Liver (tissue), 9 donors: ENCODE measurements around the gene PC. TPM values are rescaled to one million over a fixed set of nuclear protein-coding genes. Genes with fewer than 3 reads are reported as not detected.

Source experiments
- DNase-seq: peaks from one replicate; pipeline ENCODE4 v3.0.0-alpha.2; 2017; ENCODE audit warnings: low spot score
- H3K27ac ChIP-seq, 2 donors: one replicate each; pipeline ENCODE4 v1.7.0; 2013; ENCODE audit warnings: inconsistent platforms in 2 of 2, low read length in 2 of 2, control low read depth in 1 of 2, low read depth in 1 of 2, mild to moderate bottlenecking in 1 of 2
- H3K27me3 ChIP-seq, 4 donors: one replicate each; pipeline versions ENCODE4 v1.6.1 to v1.7.0; 2013; ENCODE audit warnings: low read length in 3 of 4, inconsistent platforms in 1 of 4, mild to moderate bottlenecking in 1 of 4, moderate library complexity in 1 of 4; ENCODE audit not compliant: control insufficient read depth in 4 of 4, insufficient read depth in 4 of 4
- H3K36me3 ChIP-seq, 4 donors: one replicate each; pipeline versions ENCODE4 v1.6.1 to v1.7.0; 2013; ENCODE audit warnings: low read length in 3 of 4, mild to moderate bottlenecking in 3 of 4, low read depth in 1 of 4, moderate library complexity in 1 of 4; ENCODE audit not compliant: control insufficient read depth in 4 of 4, insufficient read depth in 3 of 4
- H3K4me1 ChIP-seq, 4 donors: one replicate each; pipeline versions ENCODE4 v1.6.1 to v1.7.0; 2013; ENCODE audit warnings: low read length in 3 of 4, mild to moderate bottlenecking in 3 of 4, moderate library complexity in 1 of 4; ENCODE audit not compliant: control insufficient read depth in 4 of 4, insufficient read depth in 4 of 4
- H3K4me3 ChIP-seq, 3 donors: one replicate each; pipeline versions ENCODE4 v1.6.1 to v1.7.0; 2013; ENCODE audit warnings: low read length in 3 of 3, control low read depth in 1 of 3, low read depth in 1 of 3, mild to moderate bottlenecking in 1 of 3
- H3K9ac ChIP-seq, 2 donors: one replicate each; pipeline ENCODE4 v1.7.0; 2013; ENCODE audit warnings: low read length in 2 of 2, mild to moderate bottlenecking in 2 of 2, moderate library complexity in 2 of 2, control low read depth in 1 of 2, low read depth in 1 of 2
- H3K9me3 ChIP-seq, 4 donors: one replicate each; pipeline versions ENCODE4 v1.6.1 to v1.7.0; 2013; ENCODE audit warnings: low read length in 3 of 4; ENCODE audit not compliant: control insufficient read depth in 4 of 4
- ATF3 ChIP-seq: IDR thresholded peaks from 2 replicates; pipeline ENCODE4 v1.6.1; 2016; ENCODE audit warnings: antibody characterized with exemption
- EGR1 ChIP-seq, 2 donors: IDR thresholded peaks; 2 replicates each; pipeline ENCODE4 v1.6.1; 2016 to 2018; ENCODE audit warnings: antibody characterized with exemption in 2 of 2, low read depth in 2 of 2
- FOXA2 ChIP-seq: IDR thresholded peaks from 2 replicates; pipeline ENCODE4 v1.6.1; 2016; ENCODE audit warnings: antibody characterized with exemption
- HNF4A ChIP-seq, 2 donors: conservative IDR thresholded peaks; 2 replicates each; pipeline ENCODE4 v1.6.1; 2016; ENCODE audit warnings: antibody characterized with exemption in 2 of 2, mild to moderate bottlenecking in 2 of 2
- JUND ChIP-seq, 2 donors: IDR thresholded peaks; 2 replicates each; pipeline ENCODE4 v1.6.1; 2016; ENCODE audit warnings: antibody characterized with exemption in 2 of 2
- NR2F2 ChIP-seq: IDR thresholded peaks from 2 replicates; pipeline ENCODE4 v1.6.1; 2016; ENCODE audit warnings: antibody characterized with exemption
- RAD21 ChIP-seq, 2 donors: IDR thresholded peaks; 2 replicates each; pipeline ENCODE4 v1.6.1; 2016; ENCODE audit warnings: antibody characterized with exemption in 2 of 2, mild to moderate bottlenecking in 2 of 2
- RXRA ChIP-seq, 2 donors: IDR thresholded peaks; 2 replicates each; pipeline ENCODE4 v1.6.1; 2017 to 2018; ENCODE audit warnings: antibody characterized with exemption in 2 of 2, mild to moderate bottlenecking in 1 of 2
- TAF1 ChIP-seq: conservative IDR thresholded peaks from 2 replicates; pipeline ENCODE4 v1.6.1; 2016; ENCODE audit warnings: antibody characterized with exemption, mild to moderate bottlenecking
- YY1 ChIP-seq: IDR thresholded peaks from 2 replicates; pipeline ENCODE4 v1.6.1; 2016; ENCODE audit warnings: antibody characterized with exemption, mild to moderate bottlenecking
- WGBS: extraction: QIAGEN DNeasy Blood & Tissue Kit; methylation state at CpG from one replicate; pipeline ENCODE4 v1.1.7; 2013; 5-methylcytosine and 5-hydroxymethylcytosine counted together
- polyA plus RNA-seq, 2 donors: library from polyadenylated mRNA; stranded (reverse) in 1 of 2; unstranded in 1 of 2; fragments of 200-250 nt in 1 of 2; fragments of >200 nt in 1 of 2; fragmentation: Nextera tagmentation in 1 of 2; extraction: Ambion mirVana in 1 of 2; gene quantifications; one replicate each; pipeline versions ENCODE4 v1.2.1 to v1.2.3, GENCODE V29; 2013 to 2015
- total RNA-seq, 2 donors: library from RNA; depleted of rRNA; stranded (reverse); fragments of >200 nt; gene quantifications; one replicate each; pipeline ENCODE4 v1.2.3, GENCODE V29; 2014
- TF ChIP-seq, protein P1 (sequence below): IDR thresholded peaks from 2 replicates; pipeline ENCODE4 v1.6.1; 2016; ENCODE audit warnings: antibody characterized with exemption, mild to moderate bottlenecking
- TF ChIP-seq, protein P2 (sequence below): IDR thresholded peaks from 2 replicates; pipeline ENCODE4 v1.6.1; 2016; ENCODE audit warnings: antibody characterized with exemption
- donor health status: healthy.
- donor health status: healthy.
- donor health status: healthy.
- donor health status: healthy.
- donor health status: healthy.

Gene PC
- total and polyA plus RNA-seq, 4 donors = 144 to 583 (median 296) TPM

DNA sequence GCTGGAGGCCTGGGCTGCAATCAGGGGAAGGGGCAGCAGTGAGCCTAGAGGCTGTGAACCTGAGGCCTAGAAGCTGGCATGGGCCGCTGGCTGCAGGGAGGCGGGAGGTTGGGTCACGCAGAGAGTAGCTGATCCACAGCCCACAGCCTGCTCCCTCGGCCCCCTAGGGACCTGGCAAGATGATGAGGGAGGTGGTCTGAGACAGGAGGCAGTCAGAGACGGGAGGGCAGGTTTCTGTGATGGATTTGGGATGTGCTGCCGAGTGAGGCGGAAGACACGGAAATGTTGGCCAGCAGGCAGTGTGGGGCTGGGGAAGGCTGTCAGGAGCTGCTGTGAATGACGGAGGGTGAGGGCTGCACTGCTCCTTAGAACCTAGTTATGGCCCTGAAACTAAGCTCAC is 78.6 kb downstream of the PC start:
- no peak overlapping the region for H3K9ac ChIP-seq
- no peaks in the 10 kb centered on the region for H3K9me3 ChIP-seq
- no peak overlapping the region for H3K4me3 ChIP-seq
- H3K36me3 ChIP-seq = peaks cover 0 to 2% (median 0%) of the 10 kb centered on the region in 4 donors
- TF ChIP-seq, protein P1, sequence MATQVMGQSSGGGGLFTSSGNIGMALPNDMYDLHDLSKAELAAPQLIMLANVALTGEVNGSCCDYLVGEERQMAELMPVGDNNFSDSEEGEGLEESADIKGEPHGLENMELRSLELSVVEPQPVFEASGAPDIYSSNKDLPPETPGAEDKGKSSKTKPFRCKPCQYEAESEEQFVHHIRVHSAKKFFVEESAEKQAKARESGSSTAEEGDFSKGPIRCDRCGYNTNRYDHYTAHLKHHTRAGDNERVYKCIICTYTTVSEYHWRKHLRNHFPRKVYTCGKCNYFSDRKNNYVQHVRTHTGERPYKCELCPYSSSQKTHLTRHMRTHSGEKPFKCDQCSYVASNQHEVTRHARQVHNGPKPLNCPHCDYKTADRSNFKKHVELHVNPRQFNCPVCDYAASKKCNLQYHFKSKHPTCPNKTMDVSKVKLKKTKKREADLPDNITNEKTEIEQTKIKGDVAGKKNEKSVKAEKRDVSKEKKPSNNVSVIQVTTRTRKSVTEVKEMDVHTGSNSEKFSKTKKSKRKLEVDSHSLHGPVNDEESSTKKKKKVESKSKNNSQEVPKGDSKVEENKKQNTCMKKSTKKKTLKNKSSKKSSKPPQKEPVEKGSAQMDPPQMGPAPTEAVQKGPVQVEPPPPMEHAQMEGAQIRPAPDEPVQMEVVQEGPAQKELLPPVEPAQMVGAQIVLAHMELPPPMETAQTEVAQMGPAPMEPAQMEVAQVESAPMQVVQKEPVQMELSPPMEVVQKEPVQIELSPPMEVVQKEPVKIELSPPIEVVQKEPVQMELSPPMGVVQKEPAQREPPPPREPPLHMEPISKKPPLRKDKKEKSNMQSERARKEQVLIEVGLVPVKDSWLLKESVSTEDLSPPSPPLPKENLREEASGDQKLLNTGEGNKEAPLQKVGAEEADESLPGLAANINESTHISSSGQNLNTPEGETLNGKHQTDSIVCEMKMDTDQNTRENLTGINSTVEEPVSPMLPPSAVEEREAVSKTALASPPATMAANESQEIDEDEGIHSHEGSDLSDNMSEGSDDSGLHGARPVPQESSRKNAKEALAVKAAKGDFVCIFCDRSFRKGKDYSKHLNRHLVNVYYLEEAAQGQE = no peak
- TF ChIP-seq YY1 = no peak
- TF ChIP-seq EGR1 (IDR thresholded peaks at IDR 0.05; ENCODE audit: low read depth in 2 of 2) = no peak
- TF ChIP-seq NR2F2 = no peak
- no peak for TF ChIP-seq JUND (IDR thresholded peaks at IDR 0.05)
- TF ChIP-seq ATF3 = no peak
- TF ChIP-seq FOXA2 = no peak
- DNase-seq = no peak
- H3K27me3 ChIP-seq = no peaks in the 10 kb centered on the region
- 92% methylated on average over 9 of the region's 9 CpGs for WGBS
- peaks cover 28 to 65% (median 48%) of the 10 kb centered on the region in 4 donors for H3K4me1 ChIP-seq
- no peak overlapping the region for H3K27ac ChIP-seq

- Histone ChIP-seq H3K9me3 (no peaks in the 10 kb centered on the region), H3K4me1 (peaks cover 28 to 63% (median 45%) of the 10 kb centered on the region in 4 donors), H3K36me3 (peaks cover 0 to 2% (median 0%) of the 10 kb centered on the region in 4 donors), H3K27me3 (no peaks in the 10 kb centered on the region), H3K9ac (no peak overlapping the region), H3K4me3 (no peak overlapping the region), H3K27ac (peak overlapping the region; percentile 8 to 31)
- 82% methylated on average over 7 of the region's 7 CpGs for WGBS
- TF ChIP-seq, protein P1 = no peak
- TF ChIP-seq YY1 (no peak), ATF3 (no peak)
- DNase-seq = no peak
These were observed 79.2 kb downstream of the PC start for GRCh38 chr11:66879000-66879399.

DNA sequence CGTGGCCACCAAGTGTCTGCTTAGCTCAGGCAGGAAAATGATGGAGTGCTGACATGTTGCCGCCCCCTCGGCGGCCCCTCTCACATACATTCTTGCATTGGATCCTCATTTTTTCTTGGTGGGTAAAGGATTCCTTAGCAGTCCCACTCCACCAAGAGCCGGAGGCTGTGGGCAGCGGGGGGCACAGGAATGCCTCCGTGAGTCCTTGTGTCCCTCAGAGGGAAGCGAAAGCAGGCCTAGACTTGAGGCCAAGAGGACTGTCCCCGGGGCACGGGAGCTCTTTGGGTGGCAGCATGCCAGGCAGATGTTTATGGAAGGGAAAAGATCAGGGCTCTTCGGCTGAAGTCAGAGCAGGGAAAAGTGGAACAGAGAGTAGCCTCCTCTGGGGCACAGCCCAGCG is 79.7 kb downstream of the PC start:
- Histone ChIP-seq H3K27ac (peak overlapping the region; percentile 8 to 31), H3K4me3 (no peak overlapping the region), H3K9me3 (no peaks in the 10 kb centered on the region), H3K27me3 (no peaks in the 10 kb centered on the region), H3K36me3 (peaks cover 0 to 2% (median 0%) of the 10 kb centered on the region in 4 donors), H3K9ac (no peak overlapping the region), H3K4me1 (peaks cover 28 to 61% (median 42%) of the 10 kb centered on the region in 4 donors)
- 53% methylated on average over 12 of the region's 12 CpGs for WGBS
- DNase-seq = no peak
- TF ChIP-seq RXRA (IDR thresholded peaks at IDR 0.05) = peak; percentile 20 to 36
- TF ChIP-seq TAF1 = no peak
- TF ChIP-seq, protein P2, sequence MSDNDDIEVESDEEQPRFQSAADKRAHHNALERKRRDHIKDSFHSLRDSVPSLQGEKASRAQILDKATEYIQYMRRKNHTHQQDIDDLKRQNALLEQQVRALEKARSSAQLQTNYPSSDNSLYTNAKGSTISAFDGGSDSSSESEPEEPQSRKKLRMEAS = no peak
- peak in 1 of 2 donors; percentile 44 for TF ChIP-seq RAD21 (IDR thresholded peaks at IDR 0.05)
- peak; percentile 56 to 67 for TF ChIP-seq HNF4A (conservative IDR thresholded peaks at IDR 0.05)
- TF ChIP-seq, protein P1 = no peak
- TF ChIP-seq NR2F2 = peak; percentile 34
- TF ChIP-seq EGR1 (IDR thresholded peaks at IDR 0.05; ENCODE audit: low read depth in 2 of 2) = no peak
